SHP77 treated with DMSO at 0.1 percent for 48 hours (cell line): ENCODE data around the gene VPS18.

Experiments
- DNase-seq: peaks from one replicate; lab custom pipeline; 2025; lab: John Stamatoyannopoulos, UW

VPS18 gene

DNA sequence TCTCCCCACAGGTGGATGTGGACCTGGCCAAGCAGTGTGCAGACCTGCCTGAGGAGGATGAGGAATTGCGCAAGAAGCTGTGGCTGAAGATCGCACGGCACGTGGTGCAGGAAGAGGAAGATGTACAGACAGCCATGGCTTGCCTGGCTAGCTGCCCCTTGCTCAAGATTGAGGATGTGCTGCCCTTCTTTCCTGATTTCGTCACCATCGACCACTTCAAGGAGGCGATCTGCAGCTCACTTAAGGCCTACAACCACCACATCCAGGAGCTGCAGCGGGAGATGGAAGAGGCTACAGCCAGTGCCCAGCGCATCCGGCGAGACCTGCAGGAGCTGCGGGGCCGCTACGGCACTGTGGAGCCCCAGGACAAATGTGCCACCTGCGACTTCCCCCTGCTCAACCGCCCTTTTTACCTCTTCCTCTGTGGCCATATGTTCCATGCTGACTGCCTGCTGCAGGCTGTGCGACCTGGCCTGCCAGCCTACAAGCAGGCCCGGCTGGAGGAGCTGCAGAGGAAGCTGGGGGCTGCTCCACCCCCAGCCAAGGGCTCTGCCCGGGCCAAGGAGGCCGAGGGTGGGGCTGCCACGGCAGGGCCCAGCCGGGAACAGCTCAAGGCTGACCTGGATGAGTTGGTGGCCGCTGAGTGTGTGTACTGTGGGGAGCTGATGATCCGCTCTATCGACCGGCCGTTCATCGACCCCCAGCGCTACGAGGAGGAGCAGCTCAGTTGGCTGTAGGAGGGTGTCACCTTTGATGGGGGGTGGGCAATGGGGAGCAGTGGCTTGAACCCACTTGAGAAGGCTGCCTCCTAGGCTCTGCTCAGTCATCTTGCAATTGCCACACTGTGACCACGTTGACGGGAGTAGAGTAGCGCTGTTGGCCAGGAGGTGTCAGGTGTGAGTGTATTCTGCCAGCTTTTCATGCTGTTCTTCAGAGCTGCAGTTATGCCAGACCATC is 8.6 kb downstream of the VPS18 start:
- DNase-seq = no peak

DNA sequence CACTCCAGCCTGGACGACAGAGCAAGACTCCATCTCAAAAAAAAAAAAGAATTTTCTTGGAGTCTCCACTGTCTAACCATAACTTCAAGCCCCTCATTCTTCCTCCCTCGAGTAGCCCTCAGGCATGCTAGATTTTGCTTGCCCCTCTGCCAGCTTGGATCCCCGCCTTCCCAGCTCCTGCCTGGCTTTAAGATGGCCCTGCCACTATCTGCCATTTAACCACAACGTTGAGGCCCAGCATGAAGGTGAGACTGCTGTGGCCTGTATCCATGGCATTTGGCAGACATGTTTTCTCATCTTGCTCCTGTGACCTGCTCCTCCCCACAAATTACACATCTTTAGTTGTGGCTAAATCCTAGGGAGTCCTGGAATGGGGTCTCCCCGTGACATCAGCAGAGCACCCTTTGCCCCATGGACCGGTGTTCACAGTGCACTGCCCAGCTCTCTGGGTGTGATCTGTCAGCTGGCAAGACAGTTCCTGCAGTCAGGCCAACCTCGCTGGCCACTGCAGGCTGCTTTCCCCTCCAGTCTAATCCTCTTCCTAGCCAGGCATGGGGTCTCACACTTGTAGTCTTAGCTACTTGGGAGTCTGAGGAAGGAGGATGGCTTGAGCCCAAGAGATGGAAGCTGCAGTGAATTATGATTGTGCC is 10.4 kb downstream of the VPS18 start:
- DNase-seq = no peak

DNA sequence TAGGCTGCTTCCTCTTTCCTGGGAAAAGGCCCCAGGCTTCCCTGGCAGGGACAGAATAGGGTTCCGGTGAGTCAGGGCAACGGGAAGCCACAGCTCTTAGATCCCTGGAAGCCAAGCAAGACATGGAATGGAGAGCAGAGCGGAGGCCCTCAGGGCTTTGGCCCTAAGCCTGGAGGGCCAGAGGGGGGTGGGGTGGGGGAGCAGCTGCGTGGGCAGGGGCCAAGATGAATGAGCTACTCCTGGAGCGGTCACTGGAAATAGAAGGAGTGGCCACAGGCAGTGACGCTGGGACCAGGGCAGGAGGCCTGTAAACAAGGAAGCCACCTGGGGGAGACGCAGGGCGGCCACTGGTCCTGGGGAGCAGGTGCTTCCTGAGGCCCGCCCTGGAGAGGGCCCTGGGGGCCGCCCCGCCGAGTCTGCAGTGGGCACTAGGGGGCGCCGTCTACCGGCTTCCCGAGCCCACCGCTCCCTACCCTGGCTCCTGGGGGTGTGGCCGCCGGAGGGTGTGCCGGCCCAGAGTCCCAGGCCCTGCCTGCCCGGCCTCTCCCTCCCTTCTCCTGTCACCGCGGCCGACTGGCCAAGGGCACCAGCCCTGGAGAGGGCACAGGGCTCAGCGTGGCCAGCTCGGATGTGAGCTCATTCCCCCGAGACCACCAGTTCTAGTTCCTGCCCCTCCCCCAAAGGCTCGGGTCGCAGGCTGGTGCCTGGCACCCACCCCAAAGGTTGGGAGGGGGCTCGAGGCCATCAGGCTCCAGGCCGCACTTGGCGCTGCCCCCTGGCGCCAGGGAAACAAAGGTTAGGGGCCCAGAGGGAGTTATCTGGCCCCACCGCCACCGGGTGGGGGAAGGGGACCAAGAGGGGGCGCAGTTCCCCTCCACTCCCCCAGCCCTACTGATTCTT is 12.1 kb downstream of the VPS18 start:
- DNase-seq = peak; percentile 92

DNA sequence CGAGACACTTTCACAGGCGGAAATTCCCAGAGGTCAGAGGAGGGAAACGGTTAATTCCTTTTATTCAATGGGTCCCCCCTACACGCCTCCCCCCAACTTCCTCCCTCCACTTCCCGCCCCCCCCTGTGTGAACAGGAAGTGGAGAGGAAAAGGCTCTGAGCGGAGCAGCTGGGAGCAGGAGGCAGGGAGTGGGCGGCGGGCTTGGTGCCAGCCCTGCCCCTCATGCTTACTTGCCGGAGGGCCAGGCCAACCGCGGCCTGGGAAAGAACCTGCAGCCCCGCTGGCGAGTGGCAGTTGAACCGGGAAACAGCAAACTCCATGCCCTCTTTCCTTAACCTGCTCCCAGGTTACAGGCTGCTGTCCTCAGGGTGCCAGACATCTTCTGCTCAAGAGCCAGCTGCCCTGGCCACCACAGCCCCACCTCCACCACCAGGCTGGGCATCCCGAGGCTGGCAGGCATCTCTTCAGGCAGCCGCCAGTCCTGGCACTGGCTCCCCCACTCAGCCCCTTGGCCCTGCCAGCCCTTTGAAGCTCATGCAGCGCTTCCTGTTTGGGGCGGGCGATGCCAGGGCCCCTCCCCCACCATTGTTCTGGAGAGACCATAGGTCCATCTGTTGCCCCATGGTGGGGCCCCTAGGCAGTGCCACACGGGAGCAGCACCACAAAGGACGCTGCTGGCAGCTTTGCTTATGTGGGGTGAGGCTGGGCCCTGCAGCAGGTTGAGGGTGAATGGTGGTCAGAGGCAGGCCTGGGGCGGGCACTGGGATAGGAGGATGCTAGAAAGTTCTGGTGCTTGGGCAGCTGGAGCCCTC is 12.9 kb downstream of the VPS18 start:
- peak; percentile 35 for DNase-seq

DNA sequence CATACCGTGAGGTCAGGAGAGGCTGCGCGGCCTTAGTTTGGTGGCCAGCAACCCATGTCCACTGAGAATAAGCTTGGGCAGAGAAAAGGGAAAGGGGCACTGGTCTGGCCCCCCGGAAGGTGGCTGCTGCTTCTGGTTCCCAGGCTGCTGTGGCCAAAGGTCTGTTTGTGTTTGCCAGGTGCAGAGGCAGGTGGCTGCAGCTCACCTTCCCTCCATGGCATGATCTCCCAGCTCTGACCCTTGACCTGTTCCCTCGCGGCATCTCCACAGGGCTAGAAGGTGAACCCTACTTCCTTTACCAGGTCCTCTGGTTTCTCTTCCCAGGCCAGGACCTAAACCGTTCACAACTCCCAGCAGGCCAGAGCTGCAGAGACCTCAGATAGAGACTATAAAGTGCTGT is 13.8 kb downstream of the VPS18 start:
- no peak for DNase-seq

DNA sequence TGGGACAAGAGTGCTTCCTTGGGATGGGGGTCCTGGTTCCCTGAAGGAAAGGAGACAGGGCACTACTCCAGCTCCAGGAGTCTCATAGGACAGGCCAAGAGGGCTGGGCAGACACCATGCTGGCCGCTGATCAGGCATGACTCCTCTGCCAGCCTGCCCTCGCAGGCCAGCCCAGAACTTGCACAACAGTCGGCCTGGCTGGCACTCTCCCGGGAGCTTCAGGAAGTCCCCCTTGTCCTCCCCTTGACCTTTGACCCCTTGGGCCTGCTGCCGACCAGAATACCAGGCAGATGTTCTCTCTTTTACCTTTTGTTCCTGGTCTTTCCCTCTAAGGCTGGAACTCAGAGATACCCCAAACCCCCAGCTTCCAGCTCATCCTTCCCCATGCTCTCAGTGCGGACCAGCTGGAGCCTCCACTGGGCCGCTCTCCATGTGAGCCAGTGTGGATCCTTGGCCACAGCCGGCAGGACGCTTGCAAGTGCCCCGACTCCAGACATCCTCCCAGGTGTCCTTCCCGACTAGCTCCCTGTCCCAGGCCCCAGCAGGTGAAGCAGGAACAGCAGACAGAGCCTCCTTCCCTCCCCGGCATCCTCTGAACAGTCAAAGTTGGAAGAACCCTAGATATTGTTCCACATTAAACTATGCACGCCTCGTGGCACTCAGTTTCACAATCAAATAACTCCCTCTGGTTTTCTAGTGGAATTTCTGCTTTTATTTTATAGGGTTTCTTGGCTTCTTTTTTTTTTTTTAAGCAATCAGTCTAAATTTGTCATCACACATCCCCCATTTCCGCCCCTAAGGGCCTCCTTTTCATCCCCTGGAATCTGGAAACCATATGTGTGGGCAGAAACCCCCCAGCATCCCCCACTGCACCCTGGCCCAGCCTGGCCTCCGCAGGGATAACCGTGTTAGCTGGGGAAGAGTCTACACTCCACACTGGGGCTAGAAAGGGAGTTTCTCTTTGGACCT is 15.7 kb downstream of the VPS18 start:
- DNase-seq = no peak

DNA sequence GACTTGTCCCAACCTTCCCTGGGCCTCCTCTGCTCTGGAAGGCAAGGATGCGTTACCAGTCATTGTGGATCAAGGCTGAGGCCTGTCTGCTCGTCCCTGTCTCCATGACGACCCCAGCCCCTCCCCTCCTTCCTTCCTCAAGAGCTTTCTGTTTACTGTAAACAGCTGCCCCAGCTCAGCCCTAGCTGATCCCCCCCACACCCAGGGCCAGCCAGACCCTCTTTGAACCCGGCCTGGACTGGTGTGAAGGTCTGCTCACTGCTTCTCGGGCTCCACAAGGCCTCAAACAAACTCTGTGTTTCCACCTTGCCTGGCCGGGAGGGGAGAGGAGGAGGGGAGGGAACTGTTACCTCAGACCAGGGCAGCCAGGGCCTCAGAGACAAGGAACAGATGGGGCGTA is 16.9 kb downstream of the VPS18 start:
- DNase-seq = no peak

DNA sequence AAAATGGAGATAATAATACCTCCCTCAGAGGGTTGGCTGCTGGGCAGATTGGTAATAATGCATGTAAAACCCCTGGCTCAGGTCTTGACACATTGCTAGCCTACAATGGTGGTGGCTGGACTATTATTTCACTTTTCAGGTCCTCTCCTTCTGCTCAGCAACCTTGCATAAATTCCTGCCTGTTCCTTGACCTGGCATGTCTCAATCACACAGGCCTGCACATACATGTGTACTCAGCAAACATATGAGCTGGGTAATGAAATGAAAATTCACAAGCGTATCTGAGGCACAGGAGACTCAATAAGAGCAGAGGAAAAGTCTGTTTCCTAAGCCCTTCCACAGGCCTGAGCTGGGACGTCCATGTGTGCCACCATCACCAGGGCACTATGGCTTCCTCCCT is 17.4 kb downstream of the VPS18 start:
- DNase-seq = no peak

DNA sequence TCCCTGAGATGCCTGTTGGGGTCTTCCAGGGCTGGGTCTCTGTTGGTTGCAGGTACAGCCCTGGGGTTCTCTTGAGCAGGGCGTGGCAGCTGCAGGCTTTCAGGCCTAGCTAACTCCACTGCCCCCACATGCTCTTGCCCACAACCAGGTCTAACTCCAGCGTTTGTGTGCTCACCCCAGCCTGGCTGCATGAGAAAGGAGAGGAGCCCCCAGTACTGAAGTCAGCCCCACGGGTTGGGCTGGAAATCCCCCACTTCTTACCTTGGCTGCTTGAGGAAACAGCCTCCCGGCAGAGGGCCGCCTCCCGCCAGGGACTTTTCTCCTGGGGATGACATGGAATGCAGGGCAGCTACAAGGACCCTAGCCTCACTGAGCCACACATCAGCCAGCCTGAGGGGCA is 18.2 kb downstream of the VPS18 start:
- no peak for DNase-seq

DNA sequence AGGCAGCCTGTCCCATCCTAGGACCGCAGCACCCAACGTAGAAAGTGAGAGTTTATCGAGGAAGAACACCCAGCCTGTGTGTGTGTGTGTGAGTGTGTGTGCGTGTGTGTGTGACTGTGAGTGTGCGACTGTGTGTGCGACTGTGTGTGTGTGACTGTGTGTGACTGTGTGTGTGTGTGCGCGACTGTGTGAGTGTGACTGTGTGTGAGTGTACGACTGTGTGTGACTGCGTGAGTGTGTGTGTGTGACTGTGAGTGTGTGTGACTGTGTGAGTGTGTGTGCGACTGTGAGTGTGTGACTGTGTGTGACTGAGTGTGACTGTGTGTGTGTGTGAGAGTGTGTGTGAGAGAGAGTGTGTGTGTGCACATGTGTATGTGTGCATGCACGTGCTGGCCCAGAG is 19.8 kb downstream of the VPS18 start:
- no peak for DNase-seq

DNA sequence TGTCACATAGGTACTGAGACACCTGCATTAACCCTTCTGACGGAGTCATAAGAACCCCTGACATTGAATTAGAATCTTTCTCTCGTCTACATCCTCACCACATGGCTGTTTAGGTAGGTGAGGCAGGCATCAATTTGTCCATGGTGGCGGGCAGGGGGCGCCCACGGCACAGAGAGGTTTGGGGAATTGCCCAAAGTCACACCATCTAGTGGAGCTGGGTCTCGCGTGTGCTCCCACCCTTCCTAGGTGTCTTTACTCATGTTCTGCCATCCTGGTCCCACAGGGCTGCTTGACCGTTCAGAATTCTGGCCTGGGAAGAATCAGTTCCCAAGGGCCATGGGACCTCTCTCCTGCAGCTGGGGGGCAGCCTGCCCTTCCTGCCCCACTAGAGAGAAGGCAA is 20.2 kb downstream of the VPS18 start:
- no peak for DNase-seq

DNA sequence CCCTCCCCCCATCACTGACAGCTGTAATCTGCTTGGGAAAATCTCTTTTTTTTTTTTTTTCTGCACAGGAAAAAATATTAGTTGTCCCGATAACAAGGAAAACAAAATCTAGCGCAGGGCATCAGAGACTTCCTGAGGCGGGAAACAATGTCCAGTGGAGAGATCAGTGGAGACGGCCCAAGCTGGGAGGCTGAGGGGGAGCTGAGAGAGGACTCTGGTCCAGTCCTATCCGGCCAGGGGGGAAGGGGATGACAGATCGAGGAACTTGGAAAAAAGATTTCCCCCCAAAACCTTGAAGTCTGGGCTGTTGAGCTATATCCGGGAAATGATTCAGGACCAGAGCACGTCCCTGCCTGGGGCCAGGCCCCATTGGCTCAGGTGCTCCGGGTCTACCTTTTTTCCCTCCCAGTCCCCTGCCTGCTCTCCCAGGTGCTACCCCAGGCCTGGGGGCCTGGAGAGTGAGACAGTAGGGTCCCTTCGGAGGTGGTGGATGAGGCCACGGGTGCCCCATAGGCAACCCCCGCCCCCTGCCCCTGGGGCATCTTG is 20.9 kb downstream of the VPS18 start:
- no peak for DNase-seq

DNA sequence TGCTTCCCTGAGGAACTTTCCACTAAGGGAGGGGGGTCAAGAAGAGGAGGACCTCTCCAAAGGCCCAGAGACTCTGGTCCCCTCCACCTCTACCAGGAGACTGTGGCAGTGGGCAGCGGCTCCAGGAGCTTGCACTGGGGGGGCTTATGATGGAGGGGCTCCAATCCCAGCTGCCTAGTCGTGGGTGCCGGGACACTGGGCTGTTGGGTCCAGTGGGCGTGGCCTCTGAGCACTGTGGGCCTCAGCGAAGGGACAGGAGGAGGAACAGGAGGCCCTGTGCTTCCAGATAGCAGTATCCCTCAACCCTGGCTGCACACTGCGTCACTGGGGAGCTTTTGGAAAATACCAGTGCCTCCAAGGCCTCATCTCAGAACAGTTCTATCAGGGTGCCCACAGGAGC is 21.4 kb downstream of the VPS18 start:
- DNase-seq = no peak

DNA sequence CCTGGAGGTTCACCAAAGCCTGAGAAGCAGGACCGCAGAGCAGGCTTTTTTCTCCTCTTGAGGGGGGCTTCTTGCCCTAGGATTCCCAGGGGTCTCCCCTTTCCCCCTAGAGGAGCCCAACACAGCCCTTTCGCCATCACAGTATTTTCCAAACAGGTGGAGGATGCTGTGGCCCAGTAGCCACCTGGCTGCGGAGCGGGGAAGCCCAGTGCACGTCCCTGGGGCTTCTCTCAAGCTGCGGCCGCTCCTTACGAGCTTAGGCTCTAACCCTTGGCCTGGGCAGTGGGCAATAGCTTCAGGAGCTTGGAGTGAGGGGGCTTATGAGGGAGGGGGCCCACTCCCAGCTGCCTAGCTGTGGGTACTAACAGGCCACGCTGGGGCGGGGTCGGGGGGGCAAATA is 23.3 kb downstream of the VPS18 start:
- no peak for DNase-seq

DNA sequence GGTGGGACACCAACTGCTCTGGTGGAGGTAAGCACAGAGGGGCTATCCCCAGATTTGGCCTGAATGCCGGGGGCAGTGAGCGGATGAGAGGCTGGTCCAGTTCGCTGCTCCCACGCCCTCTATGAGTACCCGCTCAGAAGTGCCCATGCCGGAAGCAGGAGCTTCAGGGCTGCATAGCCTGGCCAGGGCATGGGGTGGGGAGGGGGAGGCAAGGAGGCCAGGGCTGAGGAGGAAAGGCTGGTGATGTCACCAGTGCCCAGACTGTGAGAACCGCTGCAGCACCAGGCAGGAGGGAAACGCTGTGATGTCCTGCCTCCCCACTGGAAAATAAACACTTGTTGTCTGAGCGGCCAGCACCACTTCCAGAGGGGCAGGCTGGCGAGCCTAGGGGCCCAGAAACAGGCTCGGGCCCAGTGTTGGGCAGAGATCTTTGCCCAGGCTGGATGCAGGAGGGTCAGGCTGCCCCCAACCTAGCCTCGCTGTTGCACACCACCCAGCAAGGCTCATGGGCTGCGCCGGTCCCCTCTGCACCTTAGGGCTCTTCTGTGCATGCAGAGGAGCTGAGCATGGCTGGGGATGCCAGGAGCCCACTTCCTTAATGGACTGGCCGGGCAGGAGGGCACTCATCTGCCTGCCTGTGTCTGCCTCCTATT is 24.0 kb downstream of the VPS18 start:
- no peak for DNase-seq

DNA sequence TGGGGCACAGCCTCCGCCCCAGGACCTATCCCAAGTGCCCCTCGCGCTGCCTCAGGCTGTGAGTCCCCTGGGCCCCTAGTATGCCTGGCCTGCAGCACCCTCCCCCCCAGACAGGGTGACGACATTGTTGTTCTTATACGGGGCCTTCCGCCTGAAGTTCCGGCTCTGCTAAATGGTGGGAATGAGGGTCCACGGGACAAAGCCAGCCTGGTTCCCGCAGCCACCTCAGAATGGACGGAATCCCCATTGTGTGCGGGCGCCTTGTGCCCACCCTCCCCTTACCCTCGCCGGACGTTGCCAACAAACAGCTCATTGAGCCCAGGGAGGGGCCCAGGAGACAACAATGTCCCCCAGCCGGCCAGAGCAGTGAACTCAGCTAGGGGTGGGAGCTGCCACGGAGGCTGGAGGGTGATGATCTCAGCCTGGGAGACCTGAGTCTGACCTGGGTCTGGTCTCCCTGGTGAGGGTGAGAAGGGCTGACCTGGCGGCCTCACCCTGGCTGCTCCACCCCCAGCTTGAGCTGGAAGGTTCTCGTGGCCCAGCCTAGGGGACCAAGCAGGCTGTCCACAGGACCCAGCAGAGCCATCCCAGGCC is 24.6 kb downstream of the VPS18 start:
- no peak for DNase-seq

DNA sequence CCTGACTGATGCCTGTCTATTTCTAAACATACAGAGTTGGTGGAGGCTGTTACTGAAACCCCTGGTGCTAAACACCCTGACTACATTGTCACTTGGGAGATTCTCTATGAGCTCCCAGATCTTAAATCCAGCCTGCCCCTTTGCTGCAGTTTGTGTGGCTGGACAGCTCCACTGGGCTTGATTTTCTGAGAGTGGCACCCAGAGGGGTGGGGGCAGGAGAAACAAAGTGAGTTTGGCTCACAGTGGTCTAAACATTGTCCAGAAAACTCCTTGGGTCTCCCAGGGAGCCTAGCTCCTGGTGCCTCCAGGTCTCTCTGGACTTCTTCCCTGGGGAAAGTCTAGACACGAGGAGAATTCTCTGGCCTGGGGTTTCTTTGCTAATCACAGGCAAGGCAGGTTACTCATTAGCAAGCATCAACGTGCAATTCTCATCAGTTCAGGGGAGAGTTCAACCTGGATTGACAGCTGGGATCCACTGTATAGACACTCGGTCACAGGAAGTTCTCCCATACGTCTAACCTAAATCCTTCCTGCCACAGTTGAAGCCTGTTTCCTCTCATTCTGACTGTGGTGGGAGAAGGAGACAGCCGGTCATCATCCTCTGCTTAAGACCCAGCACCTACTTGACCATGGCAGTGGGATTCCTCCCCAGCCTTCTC is 27.8 kb downstream of the VPS18 start:
- DNase-seq = no peak

DNA sequence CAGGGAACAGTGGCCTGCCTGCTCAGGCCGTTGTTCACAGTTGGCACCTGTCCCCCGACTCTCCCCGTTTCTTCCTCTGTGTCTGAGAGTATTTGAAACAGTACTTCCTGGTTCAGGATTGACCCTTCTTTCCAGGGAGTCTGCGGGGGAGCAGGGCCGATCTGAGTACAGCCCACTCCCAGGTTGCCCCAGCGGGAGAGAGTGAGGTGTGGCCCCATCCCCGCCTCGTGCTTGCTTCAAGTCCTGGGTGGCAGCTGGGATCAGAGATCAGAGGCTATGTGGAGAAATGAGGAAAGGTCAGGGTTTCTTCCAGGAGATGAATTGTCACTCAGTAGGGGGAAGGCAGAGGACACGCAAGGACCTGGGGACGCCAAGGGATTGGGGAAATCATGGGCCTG is 28.4 kb downstream of the VPS18 start:
- no peak for DNase-seq

DNA sequence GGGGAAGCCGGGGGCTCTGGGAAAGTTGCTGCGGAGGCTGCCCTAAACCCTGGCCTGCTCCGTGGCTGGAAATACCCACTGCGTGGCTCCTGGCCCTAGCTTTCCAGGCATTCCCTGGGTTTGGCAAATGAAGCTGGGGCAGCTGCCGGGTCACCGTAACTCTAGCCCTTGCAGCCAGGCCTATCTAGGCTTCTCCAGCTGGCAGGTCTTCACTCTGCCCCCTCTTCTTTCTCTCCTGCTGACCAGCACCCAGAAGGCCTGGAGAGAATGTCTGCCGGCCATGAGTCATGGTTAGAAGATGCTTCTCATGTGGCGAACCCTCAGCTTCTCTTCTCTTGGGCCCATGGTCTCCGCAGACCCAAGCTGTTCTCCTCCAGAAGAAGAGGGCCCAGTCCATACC is 29.3 kb downstream of the VPS18 start:
- no peak for DNase-seq
